Endothelial cell of umbilical vein (primary cell): ENCODE measurements around the gene PRUNE1. TPM values are rescaled to one million over a fixed set of nuclear protein-coding genes. Genes with fewer than 3 reads are reported as not detected.

Experiments used
- BruUV-seq: library from RNA; stranded (reverse); fragments of 400-500 nt; replicated peaks from 2 replicates; lab custom pipeline; 2021; lab: Mats Ljungman, UMichigan
- CTCF ChIA-PET: fragments of 300-600, 350-600 bp; sonication (Branson Sonifier 250); formaldehyde crosslinking; loops from one replicate; lab custom pipeline; 2021; ENCODE audit warnings: antibody characterized with exemption, inconsistent platforms; lab: Charles Lee
- POLR2A ChIA-PET: fragments of 300-600, 350-600 bp; sonication (Branson Sonifier 250); formaldehyde crosslinking; loops from one replicate; lab custom pipeline; 2021; ENCODE audit warnings: antibody characterized with exemption, inconsistent platforms; lab: Charles Lee
- DNase-seq: peaks from one replicate; pipeline ENCODE4 v3.0.0-alpha.2; 2011; ENCODE audit warnings: low read depth, low spot score
- FAIRE-seq: peaks from 2 replicates; lab custom pipeline; 2011; peaks lifted over from hg19 to GRCh38; lab: Jason Lieb, UNC
- H2AFZ ChIP-seq: 2 replicates; pipeline ENCODE4 v1.6.0; 2012; ENCODE audit warnings: low read depth, low read length, control low read depth, inconsistent platforms
- H3K27ac ChIP-seq: 2 replicates; pipeline ENCODE4 v1.5.1; 2011; ENCODE audit warnings: low read depth, mild to moderate bottlenecking, control low read depth, low read length, moderate library complexity; ENCODE audit not compliant: insufficient read depth
- H3K27me3 ChIP-seq, 2 experiments: 2 replicates each; pipeline versions ENCODE4 v1.6.0 to v1.6.1; 2011; ENCODE audit warnings: low read length in 2 of 2, mixed read lengths in 1 of 2; ENCODE audit not compliant: control insufficient read depth in 2 of 2, insufficient read depth in 2 of 2
- H3K36me3 ChIP-seq, 2 experiments: 2 replicates in 1 of 2; 3 replicates in 1 of 2; pipeline ENCODE4 v1.5.1; 2011; ENCODE audit warnings: low read length in 2 of 2, mild to moderate bottlenecking in 1 of 2, moderate library complexity in 1 of 2; ENCODE audit not compliant: control insufficient read depth in 2 of 2, insufficient read depth in 2 of 2; ENCODE audit errors: extremely low read depth in 1 of 2
- H3K4me1 ChIP-seq: 3 replicates; pipeline ENCODE4 v1.5.1; 2011; ENCODE audit warnings: mild to moderate bottlenecking, low read length; ENCODE audit not compliant: control insufficient read depth, insufficient read depth; ENCODE audit errors: extremely low read depth
- H3K4me2 ChIP-seq: 2 replicates; pipeline ENCODE4 v1.6.1; 2011; ENCODE audit warnings: low read length, control low read depth, mixed read lengths; ENCODE audit not compliant: insufficient read depth
- H3K4me3 ChIP-seq, 3 experiments: fragments of 200-600 bp in 1 of 3; sonication (generic), shearing (Covaris generic) in 1 of 3; replicated peaks in 1 of 3; 2 replicates each; pipeline ENCODE4 v1.5.1; 2011 to 2016; ENCODE audit warnings: control low read depth in 3 of 3, low read length in 3 of 3, mild to moderate bottlenecking in 2 of 3, inconsistent platforms in 1 of 3, low read depth in 1 of 3, moderate library complexity in 1 of 3; ENCODE audit not compliant: insufficient read depth in 1 of 3
- H3K79me2 ChIP-seq: 2 replicates; pipeline ENCODE4 v1.6.0; 2012; ENCODE audit warnings: low read length, inconsistent platforms; ENCODE audit not compliant: control insufficient read depth, insufficient read depth
- H3K9ac ChIP-seq: replicated peaks from 2 replicates; pipeline ENCODE3; 2011; ENCODE audit warnings: low read length, control low read depth; ENCODE audit not compliant: insufficient read depth; ENCODE audit errors: extremely low read depth
- H3K9me1 ChIP-seq: replicated peaks from 3 replicates; pipeline ENCODE4 v1.6.0; 2011; ENCODE audit warnings: mild to moderate bottlenecking, low read length; ENCODE audit not compliant: control insufficient read depth, insufficient read depth; ENCODE audit errors: extremely low read depth
- H3K9me3 ChIP-seq: replicated peaks from 2 replicates; pipeline ENCODE4 v1.5.1; 2012; ENCODE audit warnings: low read length, inconsistent platforms; ENCODE audit not compliant: control insufficient read depth, insufficient read depth
- H4K20me1 ChIP-seq: replicated peaks from 2 replicates; pipeline ENCODE3; 2011; ENCODE audit warnings: mild to moderate bottlenecking, low read length; ENCODE audit not compliant: control insufficient read depth, insufficient read depth; ENCODE audit errors: extremely low read depth
- EZH2 ChIP-seq: IDR thresholded peaks from 2 replicates; pipeline ENCODE4 v1.6.1; 2012; ENCODE audit warnings: borderline replicate concordance, low read depth, mild to moderate bottlenecking, moderate library complexity, low read length, inconsistent platforms; ENCODE audit not compliant: severe bottlenecking
- MYC ChIP-seq: IDR thresholded peaks from one replicate; pipeline ENCODE4 v1.6.1; 2011; ENCODE audit warnings: mild to moderate bottlenecking, low read depth, low read length
- POLR2A ChIP-seq: IDR thresholded peaks from 2 replicates; pipeline ENCODE4 v1.6.1; 2012; ENCODE audit warnings: low read depth, mild to moderate bottlenecking, control low read depth, low read length
- dilution Hi-C: fragments of 300-500 bp; cut with MboI; formaldehyde crosslinking; loops from one replicate; pipeline ENCODE4 v1.15.0; 2019; ENCODE audit warnings: low sequenced_read_pairs; ENCODE audit not compliant: extremely low pct_ligation_motif_present
- intact Hi-C: fragments of 100-400 bp; cut with micrococcal nuclease; formaldehyde crosslinking; loops from one replicate; pipeline ENCODE4 v1.10.0; 2022
- polyA plus RNA-seq, 4 experiments: library from polyadenylated mRNA; depleted of rRNA in 3 of 4; stranded (reverse) in 3 of 4; unstranded in 1 of 4; fragments of >200 nt; gene quantifications; 2 replicates each; pipeline versions ENCODE4 v1.2.1 to v1.2.3, GENCODE V29; 2011 to 2012; ENCODE audit warnings: missing spikeins in 1 of 4
- total RNA-seq: library from RNA; stranded (reverse); gene quantifications from 2 replicates; pipeline ENCODE4 v1.2.3, GENCODE V29; 2021
- TF ChIP-seq, protein P1 (sequence below), 2 donors: IDR thresholded peaks; 1 replicate in 1 of 2; 2 replicates in 1 of 2; pipeline ENCODE4 v1.5.1; 2011; ENCODE audit warnings: low read length in 2 of 2, mild to moderate bottlenecking in 2 of 2, moderate library complexity in 2 of 2, control low read depth in 1 of 2, inconsistent platforms in 1 of 2, low read depth in 1 of 2; ENCODE audit not compliant: insufficient read depth in 1 of 2; ENCODE audit errors: extremely low read depth in 1 of 2

PRUNE1 gene
- total and polyA plus RNA-seq, 2 donors (not counting 3 experiments of a cell fraction or from before 2014, with no cell fraction given) = 8.6 to 17.5 TPM

- DNase-seq (peak; percentile 91), FAIRE-seq (peak; percentile 91)
- Histone ChIP-seq H3K4me1 (peaks cover 22% of the 10 kb centered on the region), H3K9ac (no peak overlapping the region), H3K4me3 (no peak overlapping the region), H3K36me3 (no peaks in the 10 kb centered on the region), H3K27ac (no peak overlapping the region), H3K9me1 (no peaks in the 10 kb centered on the region), H3K9me3 (no peaks in the 10 kb centered on the region), H4K20me1 (no peaks in the 10 kb centered on the region), H3K4me2 (peak overlapping the region; percentile 35), H3K27me3 (no peaks in the 10 kb centered on the region), H2AFZ (peak overlapping the region; percentile 92), H3K79me2 (no peaks in the 10 kb centered on the region)
- TF ChIP-seq MYC = no peak
- TF ChIP-seq, protein P1, sequence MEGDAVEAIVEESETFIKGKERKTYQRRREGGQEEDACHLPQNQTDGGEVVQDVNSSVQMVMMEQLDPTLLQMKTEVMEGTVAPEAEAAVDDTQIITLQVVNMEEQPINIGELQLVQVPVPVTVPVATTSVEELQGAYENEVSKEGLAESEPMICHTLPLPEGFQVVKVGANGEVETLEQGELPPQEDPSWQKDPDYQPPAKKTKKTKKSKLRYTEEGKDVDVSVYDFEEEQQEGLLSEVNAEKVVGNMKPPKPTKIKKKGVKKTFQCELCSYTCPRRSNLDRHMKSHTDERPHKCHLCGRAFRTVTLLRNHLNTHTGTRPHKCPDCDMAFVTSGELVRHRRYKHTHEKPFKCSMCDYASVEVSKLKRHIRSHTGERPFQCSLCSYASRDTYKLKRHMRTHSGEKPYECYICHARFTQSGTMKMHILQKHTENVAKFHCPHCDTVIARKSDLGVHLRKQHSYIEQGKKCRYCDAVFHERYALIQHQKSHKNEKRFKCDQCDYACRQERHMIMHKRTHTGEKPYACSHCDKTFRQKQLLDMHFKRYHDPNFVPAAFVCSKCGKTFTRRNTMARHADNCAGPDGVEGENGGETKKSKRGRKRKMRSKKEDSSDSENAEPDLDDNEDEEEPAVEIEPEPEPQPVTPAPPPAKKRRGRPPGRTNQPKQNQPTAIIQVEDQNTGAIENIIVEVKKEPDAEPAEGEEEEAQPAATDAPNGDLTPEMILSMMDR (IDR thresholded peaks at IDR 0.05; ENCODE audit: extremely low read depth in 1 of 2, insufficient read depth in 1 of 2, low read depth in 1 of 2, low read length in 2 of 2) = peak; percentile 100
- no peak for TF ChIP-seq EZH2
- no peak for TF ChIP-seq POLR2A
- dilution Hi-C loops = no loop called here
- intact Hi-C loops = loop anchor here (1.0 to 5.0 kb wide), 6 partner anchors 16 to 352 kb away; partner anchors contain the start of genes ARNT, ENSA, MINDY1 and SEMA6C
- ChIA-PET POLR2A (no interaction called here), CTCF (interaction anchor here (0.6 to 17.1 kb wide), 8 partner anchors 9 to 128 kb away, joined by 3 to 278 read pairs (median 6); partner anchors contain the start of gene MINDY1)
- no TSS peak for BruUV-seq
Observed at GRCh38 chr1:150979092-150980056, 28.9 kb upstream of the PRUNE1 start.
